ENCODE results near the gene OLFM1.

The OLFM1 gene

DNA sequence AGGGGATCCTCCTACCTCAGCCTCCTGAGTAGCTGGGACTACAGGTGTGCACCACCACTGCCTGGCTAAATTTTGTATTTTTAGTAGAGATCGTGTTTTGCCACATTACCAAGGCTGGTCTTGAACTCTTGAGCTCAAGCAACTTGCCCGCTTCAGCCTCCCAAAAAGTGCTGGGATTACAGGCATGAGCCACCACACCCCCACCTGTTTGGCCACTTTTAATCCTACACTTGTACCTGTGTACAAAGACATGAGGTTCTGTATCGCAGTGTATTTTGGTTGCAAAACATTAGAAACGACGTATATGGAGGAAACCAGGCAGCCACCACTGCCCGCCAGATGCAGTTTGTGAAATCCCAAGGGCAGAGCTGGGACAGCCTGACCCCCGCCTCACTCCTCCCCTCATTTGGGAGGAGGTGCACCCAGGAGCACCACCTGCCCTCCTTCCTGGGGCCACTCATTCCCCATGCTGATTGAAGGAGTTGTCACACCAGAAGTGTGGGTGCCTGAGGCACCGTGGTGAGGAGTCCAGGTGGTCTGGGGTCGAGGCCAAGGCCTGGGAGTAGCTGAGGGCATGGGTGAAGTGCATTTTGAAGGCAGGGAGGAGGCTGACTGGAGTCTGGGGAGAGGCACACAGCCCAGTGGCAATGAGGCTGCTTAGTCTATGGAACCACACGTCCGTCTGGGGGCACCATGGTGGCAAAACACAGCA lies 39.3 kb upstream of the OLFM1 start:
- peaks cover 3% of the 10 kb centered on the region for H3K9me3 Mint-ChIP-seq
- no peak overlapping the region for H3K4me3 Mint-ChIP-seq
- no peaks in the 10 kb centered on the region for H3K36me3 Mint-ChIP-seq (ENCODE audit: low read depth)
- no peak for TF ChIP-seq CTCF (IDR thresholded peaks at IDR 0.05; ENCODE audit: unreplicated experiment in 3 of 3)
- H3K27ac Mint-ChIP-seq, result no peak overlapping the region
- H3K27me3 Mint-ChIP-seq (ENCODE audit: low read depth), result peaks cover 50% of the 10 kb centered on the region
- no peaks in the 10 kb centered on the region for H3K4me1 Mint-ChIP-seq

DNA sequence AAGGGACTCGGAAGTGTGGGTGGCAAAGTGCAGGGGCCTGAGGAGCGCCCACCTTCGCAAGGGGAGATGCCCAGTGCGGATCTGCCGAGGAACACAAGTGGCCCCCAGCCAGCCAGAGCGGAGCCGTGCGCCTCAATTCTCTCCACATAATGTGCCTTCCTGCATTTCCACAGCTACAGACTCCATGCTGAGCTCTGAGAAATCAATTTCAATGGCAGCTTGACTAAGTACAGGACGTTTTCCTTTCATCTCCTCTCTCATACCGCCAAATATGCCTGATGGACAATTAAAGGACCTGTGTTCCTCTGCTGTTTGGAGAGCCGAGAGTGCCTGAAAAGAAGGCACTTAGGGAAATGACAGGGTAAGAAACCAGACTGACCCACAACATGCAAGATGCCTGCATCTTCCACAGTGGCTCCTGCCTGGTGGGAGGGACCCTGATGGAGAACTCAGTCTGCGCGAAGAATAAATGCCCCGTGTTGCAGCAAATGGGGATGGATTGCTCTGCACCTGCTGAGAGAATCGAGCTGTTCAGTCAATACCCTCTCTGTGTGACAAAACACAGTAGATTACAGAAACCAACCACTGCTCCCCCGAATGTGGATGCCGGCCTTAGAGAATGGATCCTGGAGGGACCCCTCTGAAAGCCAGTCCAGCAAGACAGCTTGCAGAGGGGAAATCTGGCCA lies 38.6 kb upstream of the OLFM1 start:
- TF ChIP-seq CTCF (IDR thresholded peaks at IDR 0.05; ENCODE audit: unreplicated experiment in 3 of 3), result no peak
- Mint-ChIP-seq H3K4me3 (no peak overlapping the region), H3K9me3 (peaks cover 3% of the 10 kb centered on the region), H3K4me1 (no peaks in the 10 kb centered on the region), H3K27ac (no peak overlapping the region), H3K36me3 (ENCODE audit: low read depth) (no peaks in the 10 kb centered on the region), H3K27me3 (ENCODE audit: low read depth) (peaks cover 48% of the 10 kb centered on the region)

DNA sequence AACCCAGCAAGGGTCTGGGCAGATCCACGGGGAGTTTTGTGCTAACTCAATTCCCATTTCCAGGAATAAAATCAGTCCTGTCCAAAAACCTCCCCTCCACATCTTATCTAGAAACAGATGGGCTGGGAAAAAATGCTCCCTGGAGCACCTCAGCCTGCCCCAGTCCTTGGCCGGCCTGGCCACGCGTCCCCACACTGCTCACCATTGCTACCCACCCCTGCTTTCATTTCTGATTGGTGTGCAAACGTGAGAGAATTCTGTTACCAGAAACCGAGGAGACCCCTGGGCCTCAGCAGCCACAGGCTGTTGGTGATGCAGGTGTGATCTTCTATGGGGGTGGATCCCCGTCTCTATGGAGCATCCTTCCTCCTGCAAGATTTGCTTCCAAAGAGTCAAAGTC lies 38.0 kb upstream of the OLFM1 start:
- Mint-ChIP-seq H3K9me3 (peaks cover 8% of the 10 kb centered on the region), H3K27me3 (ENCODE audit: low read depth) (peaks cover 43% of the 10 kb centered on the region), H3K27ac (no peak overlapping the region), H3K4me3 (no peak overlapping the region), H3K36me3 (ENCODE audit: low read depth) (no peaks in the 10 kb centered on the region), H3K4me1 (no peaks in the 10 kb centered on the region)
- no peak for TF ChIP-seq CTCF (IDR thresholded peaks at IDR 0.05; ENCODE audit: unreplicated experiment in 3 of 3)

DNA sequence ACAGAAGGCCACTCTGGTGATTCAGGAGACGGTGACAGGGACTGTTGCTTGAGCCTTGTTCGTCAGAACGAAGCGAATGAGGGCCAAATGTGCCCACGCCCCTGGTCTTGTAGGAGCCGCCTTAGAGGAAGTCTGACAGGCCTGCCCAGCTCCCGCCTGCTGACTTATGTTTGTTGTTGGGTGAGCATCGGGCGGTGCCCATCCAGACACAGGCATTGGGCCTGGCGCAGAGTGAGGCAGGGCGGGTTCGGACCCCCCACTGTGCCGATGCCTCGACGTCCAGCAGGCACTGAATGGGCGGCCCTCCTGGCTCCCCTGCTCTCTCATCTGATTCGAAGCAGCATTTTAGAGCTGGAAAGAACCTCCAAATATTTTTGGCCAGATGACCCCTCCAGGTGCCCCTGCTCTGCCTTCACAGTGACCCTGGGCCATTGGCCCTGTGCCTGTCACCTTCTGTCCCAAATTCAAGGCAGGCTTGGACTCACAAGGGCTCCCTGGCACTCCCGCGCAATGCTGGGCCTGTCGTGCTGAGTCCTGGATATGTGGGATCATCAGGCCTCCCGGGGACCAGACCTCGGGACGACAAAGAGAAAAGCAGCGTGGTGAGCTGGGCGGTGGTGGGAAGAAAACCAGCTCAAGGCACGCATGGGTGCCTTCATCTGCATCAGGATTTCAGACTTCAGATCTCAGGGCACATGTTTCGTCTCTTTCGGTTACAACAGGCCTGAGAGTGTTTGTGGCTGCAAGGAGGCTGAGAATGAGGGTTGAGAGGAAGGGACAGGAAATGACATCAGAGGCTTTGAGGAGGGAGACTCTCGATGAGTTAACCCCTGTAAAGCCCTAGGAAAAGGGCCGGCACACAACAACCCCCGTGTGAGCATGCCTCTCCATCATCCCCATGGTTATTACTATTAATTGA lies 37.1 kb upstream of the OLFM1 start:
- Mint-ChIP-seq H3K27me3 (ENCODE audit: low read depth) (peaks cover 39% of the 10 kb centered on the region), H3K4me1 (no peaks in the 10 kb centered on the region), H3K4me3 (no peak overlapping the region), H3K9me3 (peaks cover 11% of the 10 kb centered on the region), H3K36me3 (ENCODE audit: low read depth) (no peaks in the 10 kb centered on the region), H3K27ac (no peak overlapping the region)
- TF ChIP-seq CTCF (IDR thresholded peaks at IDR 0.05; ENCODE audit: unreplicated experiment in 3 of 3), result no peak

DNA sequence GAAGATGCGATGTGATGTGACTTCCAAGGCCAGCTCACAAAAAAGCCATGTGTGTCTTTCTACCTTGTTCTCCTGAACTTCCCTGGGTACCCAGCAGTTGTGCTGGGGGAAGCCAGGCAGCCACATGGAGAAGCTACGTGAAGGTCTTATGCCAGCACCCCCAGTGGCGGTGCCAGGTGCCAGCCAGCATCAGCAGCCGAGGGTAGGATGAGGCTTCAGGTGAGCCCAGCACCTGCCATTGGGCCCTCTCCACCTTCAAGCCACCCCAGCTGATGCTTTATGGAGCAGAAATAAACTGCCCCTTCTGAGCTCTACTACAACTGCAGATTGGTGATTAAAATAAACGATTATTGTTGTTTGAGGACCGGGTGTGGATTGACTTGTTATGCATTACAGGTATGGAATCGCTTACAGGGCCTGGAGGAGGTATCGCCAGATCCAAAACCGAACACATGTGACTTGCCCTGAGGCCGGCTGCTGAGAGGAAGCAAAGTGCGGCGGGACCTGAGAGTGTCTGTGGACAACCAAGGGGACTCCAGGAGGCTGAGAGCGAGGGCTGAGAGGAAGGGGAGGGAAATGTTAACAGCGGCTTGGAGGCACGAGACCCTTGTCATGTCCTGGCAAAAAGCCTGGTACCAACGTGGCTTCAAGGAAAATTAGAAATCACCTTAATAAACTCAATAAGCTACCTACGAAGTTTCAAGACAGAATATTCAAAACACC lies 36.0 kb upstream of the OLFM1 start:
- no peak for TF ChIP-seq CTCF (IDR thresholded peaks at IDR 0.05; ENCODE audit: unreplicated experiment in 3 of 3)
- peaks cover 45% of the 10 kb centered on the region for H3K27me3 Mint-ChIP-seq (ENCODE audit: low read depth)
- H3K4me3 Mint-ChIP-seq, result no peak overlapping the region
- peaks cover 13% of the 10 kb centered on the region for H3K9me3 Mint-ChIP-seq
- H3K27ac Mint-ChIP-seq, result no peak overlapping the region
- H3K36me3 Mint-ChIP-seq (ENCODE audit: low read depth), result no peaks in the 10 kb centered on the region
- H3K4me1 Mint-ChIP-seq, result no peaks in the 10 kb centered on the region

Measured in nephron (organoid).